Amniotic epithelial cell (primary cell): ENCODE results near the gene ACSM5.
"Not testable (repeated sequence)": the region's sequence is repeated elsewhere in the genome, so short reads cannot be mapped to it uniquely, and the experiment has no call there.

Experiments used
- DNase-seq: peaks from one replicate; pipeline ENCODE4 v3.0.0-alpha.2; 2010; ENCODE audit warnings: low read depth

The ACSM5 gene

GRCh38 chr16:20451364-20451763 lies 42.0 kb downstream of the ACSM5 start, which contains the start of gene ACSM2A:
Gene ACSM2A, plus strand, starts transcription at chr16:20451521. Its CDS starts 8,594 bp downstream, at chr16:20460115.
- not testable (repeated sequence) for DNase-seq

GRCh38 chr16:20453633-20454032 lies 44.3 kb downstream of the ACSM5 start:
- DNase-seq = not testable (repeated sequence)

GRCh38 chr16:20459227-20459626 lies 49.9 kb downstream of the ACSM5 start:
- not testable (repeated sequence) for DNase-seq

GRCh38 chr16:20460313-20460712 lies 51.0 kb downstream of the ACSM5 start:
- not testable (repeated sequence) for DNase-seq

GRCh38 chr16:20468954-20469353 lies 59.6 kb downstream of the ACSM5 start:
- not testable (repeated sequence) for DNase-seq

- DNase-seq = not testable (repeated sequence)
Observed at GRCh38 chr16:20469930-20470329, 60.6 kb downstream of the ACSM5 start.

GRCh38 chr16:20470732-20471131 lies 61.4 kb downstream of the ACSM5 start:
- not testable (repeated sequence) for DNase-seq

- not testable (repeated sequence) for DNase-seq
Observed at GRCh38 chr16:20477188-20477744, 67.9 kb downstream of the ACSM5 start.

- not testable (repeated sequence) for DNase-seq
Observed at GRCh38 chr16:20483989-20484388, 74.7 kb downstream of the ACSM5 start.

GRCh38 chr16:20484726-20485125 lies 75.4 kb downstream of the ACSM5 start:
- no peak for DNase-seq

- no peak for DNase-seq
Observed at GRCh38 chr16:20485408-20485807, 76.1 kb downstream of the ACSM5 start.
